ENCODE measurements around the gene SPATA31C2.

DNA sequence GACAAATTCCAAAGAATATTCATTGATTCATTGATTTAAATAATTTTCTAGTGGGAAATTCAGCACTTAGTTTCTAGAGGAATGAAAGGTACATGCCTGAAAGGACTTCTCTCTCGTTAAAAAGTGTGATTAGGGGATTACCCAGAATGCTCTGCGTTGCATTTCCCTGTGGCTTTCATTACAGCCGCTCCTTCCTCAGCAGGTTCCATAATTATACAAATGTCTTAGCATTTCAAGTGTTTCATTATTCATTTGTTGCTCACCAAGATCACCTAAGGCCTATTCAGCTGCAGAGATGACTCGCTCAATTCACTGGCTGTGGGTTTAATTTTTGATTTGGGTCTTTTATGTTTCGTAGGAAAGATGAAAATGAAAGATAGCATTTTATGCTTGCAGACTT lies 52.8 kb downstream of the SPATA31C2 start:
- no peak for TF ChIP-seq EZH2phosphoT487 (IDR thresholded peaks at IDR 0.05; ENCODE audit: borderline replicate concordance, low read depth, low read length)
- TF ChIP-seq, protein P1, sequence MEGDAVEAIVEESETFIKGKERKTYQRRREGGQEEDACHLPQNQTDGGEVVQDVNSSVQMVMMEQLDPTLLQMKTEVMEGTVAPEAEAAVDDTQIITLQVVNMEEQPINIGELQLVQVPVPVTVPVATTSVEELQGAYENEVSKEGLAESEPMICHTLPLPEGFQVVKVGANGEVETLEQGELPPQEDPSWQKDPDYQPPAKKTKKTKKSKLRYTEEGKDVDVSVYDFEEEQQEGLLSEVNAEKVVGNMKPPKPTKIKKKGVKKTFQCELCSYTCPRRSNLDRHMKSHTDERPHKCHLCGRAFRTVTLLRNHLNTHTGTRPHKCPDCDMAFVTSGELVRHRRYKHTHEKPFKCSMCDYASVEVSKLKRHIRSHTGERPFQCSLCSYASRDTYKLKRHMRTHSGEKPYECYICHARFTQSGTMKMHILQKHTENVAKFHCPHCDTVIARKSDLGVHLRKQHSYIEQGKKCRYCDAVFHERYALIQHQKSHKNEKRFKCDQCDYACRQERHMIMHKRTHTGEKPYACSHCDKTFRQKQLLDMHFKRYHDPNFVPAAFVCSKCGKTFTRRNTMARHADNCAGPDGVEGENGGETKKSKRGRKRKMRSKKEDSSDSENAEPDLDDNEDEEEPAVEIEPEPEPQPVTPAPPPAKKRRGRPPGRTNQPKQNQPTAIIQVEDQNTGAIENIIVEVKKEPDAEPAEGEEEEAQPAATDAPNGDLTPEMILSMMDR (conservative IDR thresholded peaks at IDR 0.05; ENCODE audit: low read length), result no peak
